Breast epithelium (tissue), 4 donors: ENCODE results near the gene CMC4. TPM values are rescaled to one million over a fixed set of nuclear protein-coding genes. Genes with fewer than 3 reads are reported as not detected.

Source experiments
- DNase-seq, 2 donors: peaks; one replicate each; pipeline ENCODE4 v3.0.0-alpha.2; 2019; ENCODE audit warnings: low spot score in 2 of 2
- H3K27ac ChIP-seq, 2 donors: fragments of 200-600 bp; sonication (generic) in 1 of 2; one replicate each; pipeline ENCODE4 v1.5.1; 2016 to 2019; ENCODE audit warnings: mild to moderate bottlenecking in 1 of 2
- H3K27me3 ChIP-seq, 2 donors: fragments of 200-600 bp; sonication (generic) in 1 of 2; one replicate each; pipeline versions ENCODE4 v1.5.1 to v1.6.0; 2017 to 2019; ENCODE audit warnings: control low read depth in 1 of 2, mild to moderate bottlenecking in 1 of 2
- H3K36me3 ChIP-seq: fragments of 200-600 bp; one replicate; pipeline ENCODE4 v1.5.1; 2019
- H3K4me1 ChIP-seq, 2 donors: fragments of 200-600 bp; sonication (generic); one replicate each; pipeline ENCODE4 v1.5.1; 2016 to 2019; ENCODE audit warnings: control low read depth in 1 of 2
- H3K4me3 ChIP-seq, 3 donors: fragments of 200-600 bp; sonication (generic); 1 replicate in 2 of 3; 2 replicates in 1 of 3; pipeline ENCODE4 v1.5.1; 2016 to 2019; ENCODE audit warnings: mild to moderate bottlenecking in 3 of 3, moderate library complexity in 2 of 3
- H3K9me3 ChIP-seq, 2 donors: fragments of 200-600 bp; sonication (generic) in 1 of 2; one replicate each; pipeline ENCODE4 v1.5.1; 2016 to 2019; ENCODE audit warnings: control low read depth in 1 of 2
- CTCF ChIP-seq, 3 donors: fragments of 450-650 bp; IDR thresholded peaks; one replicate each; pipeline ENCODE4 v1.5.1; 2016 to 2017; ENCODE audit warnings: antibody characterized with exemption in 3 of 3, mild to moderate bottlenecking in 3 of 3, moderate library complexity in 3 of 3
- POLR2A ChIP-seq: fragments of 450-650 bp; IDR thresholded peaks from one replicate; pipeline ENCODE4 v1.6.1; 2016; ENCODE audit warnings: antibody characterized with exemption, mild to moderate bottlenecking, moderate library complexity
- POLR2AphosphoS5 ChIP-seq, 3 donors: sonication (generic); formaldehyde crosslinking; IDR thresholded peaks; one replicate each; pipeline ENCODE4 v1.6.1; 2017; ENCODE audit warnings: antibody characterized with exemption in 3 of 3
- intact Hi-C: fragments of 100-400 bp; cut with DNase I; formaldehyde crosslinking; loops from one replicate; pipeline ENCODE4 v1.15.1; 2023; ENCODE audit warnings: low total_unique reads
- total RNA-seq, 3 donors: library from RNA; depleted of rRNA; stranded (reverse); fragments of >200 nt; gene quantifications; one replicate each; pipeline ENCODE4 v1.1.0, GENCODE V29; 2016

The CMC4 gene
- total RNA-seq, 3 donors from 2014 or later, result 18.7 to 27.2 (median 19.3) TPM

DNA sequence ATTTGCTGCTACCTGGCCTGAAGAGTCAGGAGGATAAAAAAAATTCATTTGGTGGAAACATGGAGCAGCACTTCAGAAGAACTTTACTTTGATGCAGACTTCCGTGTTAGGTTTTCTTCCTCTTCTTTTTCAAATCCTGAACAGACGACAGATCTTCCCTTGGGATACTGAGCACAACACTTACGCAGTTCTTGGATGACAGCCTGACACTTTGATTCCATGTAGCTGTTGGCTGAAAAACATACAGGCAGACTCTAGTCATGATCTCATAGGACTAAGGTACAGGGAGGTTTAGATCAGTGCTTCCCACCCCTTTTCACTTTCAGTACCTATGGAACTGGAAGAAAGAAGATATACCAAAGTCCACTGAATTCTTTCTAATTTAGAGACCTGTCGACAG, 9.2 kb downstream of the CMC4 start:
- H3K36me3 ChIP-seq, result no peaks in the 10 kb centered on the region
- H3K27ac ChIP-seq, result no peak overlapping the region
- H3K9me3 ChIP-seq, result no peaks in the 10 kb centered on the region
- no peak overlapping the region for H3K4me3 ChIP-seq
- DNase-seq, result no peak
- intact Hi-C loops, result no loop called here
- TF ChIP-seq CTCF (IDR thresholded peaks at IDR 0.05), result no peak
- no peak for TF ChIP-seq POLR2A
- TF ChIP-seq POLR2AphosphoS5 (IDR thresholded peaks at IDR 0.05), result no peak
- H3K27me3 ChIP-seq, result no peaks in the 10 kb centered on the region
- H3K4me1 ChIP-seq, result no peaks in the 10 kb centered on the region

- TF ChIP-seq CTCF (IDR thresholded peaks at IDR 0.05) (peak; percentile 64 to 76 (median 67)), POLR2A (no peak), POLR2AphosphoS5 (IDR thresholded peaks at IDR 0.05) (peak in 1 of 3 donors; percentile 20)
- Histone ChIP-seq H3K9me3 (no peaks in the 10 kb centered on the region), H3K4me1 (no peaks in the 10 kb centered on the region), H3K36me3 (no peaks in the 10 kb centered on the region), H3K4me3 (peak overlapping the region in 2 of 3 donors; percentile 23 to 34), H3K27ac (peak overlapping the region; percentile 21 to 25), H3K27me3 (no peaks in the 10 kb centered on the region)
- peak; percentile 54 to 58 for DNase-seq
- intact Hi-C loops, result no loop called here
Observed at GRCh38 chrX:155056877-155057792, 13.8 kb downstream of the CMC4 start.

DNA sequence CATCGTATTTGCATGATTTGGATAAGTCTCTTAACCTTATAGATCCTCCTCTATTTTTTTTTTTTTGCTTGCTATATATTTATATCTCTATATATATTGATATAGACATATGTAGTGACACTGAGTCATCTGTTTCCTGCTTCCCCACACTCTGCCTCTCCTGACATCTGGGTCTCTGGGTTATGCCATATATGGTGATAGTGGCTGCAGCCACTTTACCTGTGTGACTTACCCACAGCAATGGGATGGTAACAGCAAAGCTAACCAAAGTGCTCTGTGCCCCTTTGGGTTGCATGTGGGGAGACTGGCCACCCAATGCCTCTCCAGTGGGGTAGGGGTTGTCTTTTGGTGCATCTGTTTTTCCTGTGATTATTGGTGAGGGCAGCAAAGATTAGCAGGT, 14.5 kb downstream of the CMC4 start:
- Histone ChIP-seq H3K4me1 (no peaks in the 10 kb centered on the region), H3K27ac (peak overlapping the region in 1 of 2 donors; percentile 25), H3K27me3 (no peaks in the 10 kb centered on the region), H3K36me3 (no peaks in the 10 kb centered on the region), H3K4me3 (no peak overlapping the region), H3K9me3 (no peaks in the 10 kb centered on the region)
- no peak for DNase-seq
- TF ChIP-seq POLR2A (no peak), POLR2AphosphoS5 (IDR thresholded peaks at IDR 0.05) (no peak), CTCF (IDR thresholded peaks at IDR 0.05) (no peak)
- intact Hi-C loops, result no loop called here

GRCh38 chrX:155055494-155055893, 15.4 kb downstream of the CMC4 start:
- no peak for DNase-seq
- Histone ChIP-seq H3K27me3 (no peaks in the 10 kb centered on the region), H3K36me3 (no peaks in the 10 kb centered on the region), H3K4me1 (no peaks in the 10 kb centered on the region), H3K4me3 (no peak overlapping the region), H3K9me3 (no peaks in the 10 kb centered on the region), H3K27ac (no peak overlapping the region)
- no peak for TF ChIP-seq POLR2AphosphoS5 (IDR thresholded peaks at IDR 0.05)
- intact Hi-C loops, result no loop called here

DNA sequence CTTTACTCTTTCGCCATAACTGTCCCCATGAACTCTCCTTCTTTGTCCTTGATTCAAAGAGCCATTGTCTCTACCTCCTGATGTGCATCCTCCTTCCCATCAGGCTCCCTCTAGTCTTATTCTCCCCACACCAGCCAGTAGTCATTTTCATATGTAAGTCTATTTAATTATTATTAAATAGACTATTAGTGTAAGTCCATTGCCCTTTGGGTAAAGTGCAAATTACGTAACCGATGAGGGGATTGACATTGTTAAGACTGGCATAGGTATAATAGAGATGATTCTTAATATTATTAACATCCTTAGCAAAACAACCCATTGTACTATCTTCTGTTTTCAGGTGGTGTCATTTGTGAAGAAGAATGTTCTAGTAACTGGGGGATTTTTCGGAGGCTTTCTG, 16.7 kb downstream of the CMC4 start:
- Histone ChIP-seq H3K27ac (no peak overlapping the region), H3K36me3 (no peaks in the 10 kb centered on the region), H3K9me3 (no peaks in the 10 kb centered on the region), H3K4me1 (no peaks in the 10 kb centered on the region), H3K4me3 (no peak overlapping the region), H3K27me3 (no peaks in the 10 kb centered on the region)
- intact Hi-C loops, result no loop called here
- DNase-seq, result no peak
- no peak for TF ChIP-seq POLR2A
- no peak for TF ChIP-seq POLR2AphosphoS5 (IDR thresholded peaks at IDR 0.05)
- no peak for TF ChIP-seq CTCF (IDR thresholded peaks at IDR 0.05)
